Gastrocnemius medialis (tissue), 4 donors: ENCODE results near the gene TRAF1.

Experiments used
- CTCF ChIP-seq, 5 experiments: fragments of 450-650 bp in 3 of 5; fragments of 200-600 bp in 2 of 5; sonication (generic) in 2 of 5; IDR thresholded peaks in 4 of 5; conservative IDR thresholded peaks in 1 of 5; 1 replicate in 4 of 5; 2 replicates in 1 of 5; pipeline ENCODE4 v1.5.1; 2016 to 2019; ENCODE audit warnings: antibody characterized with exemption in 5 of 5, mild to moderate bottlenecking in 3 of 5, moderate library complexity in 3 of 5
- POLR2A ChIP-seq, 2 donors: fragments of 450-650 bp; IDR thresholded peaks; one replicate each; pipeline ENCODE4 v1.6.1; 2017; ENCODE audit warnings: antibody characterized with exemption in 2 of 2, mild to moderate bottlenecking in 2 of 2, moderate library complexity in 2 of 2

- no peak for TF ChIP-seq CTCF (IDR thresholded peaks at IDR 0.05 in 4 of 5, conservative IDR thresholded peaks at IDR 0.05 in 1 of 5)
- TF ChIP-seq POLR2A (IDR thresholded peaks at IDR 0.05) = no peak
Measured at GRCh38 chr9:120933310-120934055, 6.9 kb upstream of the TRAF1 start.
